Measurements from ENCODE around the gene FAN1.

FAN1 gene

GRCh38 chr15:30872341-30872748, 31.4 kb upstream of the FAN1 start:
- no peak overlapping the region for H2AFZ ChIP-seq (ENCODE audit: low read depth, low read length)
- H3K4ac ChIP-seq (ENCODE audit: low read depth in 1 of 2, low read length in 2 of 2) = no peak overlapping the region
- H4K8ac ChIP-seq (ENCODE audit: low read length) = no peak overlapping the region
- DNase-seq = peak; percentile 5
- H3K4me1 ChIP-seq (ENCODE audit: control insufficient read depth, insufficient read depth, low read depth, low read length) = no peaks in the 10 kb centered on the region
- H3K18ac ChIP-seq (ENCODE audit: low read depth in 1 of 2, low read length in 2 of 2) = no peak overlapping the region
- no peak overlapping the region for H3K4me3 ChIP-seq (ENCODE audit: insufficient read depth in 1 of 2, low read depth in 1 of 2, low read length in 2 of 2)
- no peak overlapping the region for H2BK5ac ChIP-seq (ENCODE audit: low read depth, low read length, poor library complexity, severe bottlenecking)
- H3K9ac ChIP-seq (ENCODE audit: low read length) = no peak overlapping the region
- H2BK120ac ChIP-seq (ENCODE audit: low read depth, low read length) = no peak overlapping the region
- no peaks in the 10 kb centered on the region for H3K36me3 ChIP-seq (ENCODE audit: control insufficient read depth in 1 of 2, insufficient read depth in 2 of 2, low read depth in 1 of 2, low read length in 2 of 2)
- H3K9me3 ChIP-seq (ENCODE audit: control insufficient read depth, low read length) = no peaks in the 10 kb centered on the region
- H2BK12ac ChIP-seq (ENCODE audit: low read length in 2 of 2) = no peak overlapping the region
- 100% methylated on average over 1 of the region's 1 CpG for WGBS
- no peak overlapping the region for H3K27ac ChIP-seq (ENCODE audit: low read length, poor library complexity, severe bottlenecking)
- H3K14ac ChIP-seq (ENCODE audit: low read length in 2 of 2) = no peak overlapping the region
- H2AK5ac ChIP-seq (ENCODE audit: low read length, severe bottlenecking) = no peak overlapping the region
- no peak overlapping the region for H4K91ac ChIP-seq (ENCODE audit: low read length)
- H3K23ac ChIP-seq (ENCODE audit: low read length in 2 of 2) = no peak overlapping the region
- no peaks in the 10 kb centered on the region for H3K79me1 ChIP-seq (replicated peaks; ENCODE audit: low read length, poor library complexity, severe bottlenecking)
- no peak overlapping the region for H2BK15ac ChIP-seq (ENCODE audit: low read depth, poor library complexity, severe bottlenecking)
- H3K27me3 ChIP-seq (ENCODE audit: control insufficient read depth in 1 of 2, insufficient read depth in 1 of 2, low read length in 2 of 2) = peaks cover 0 to 2% of the 10 kb centered on the region in 2 experiments
- no peak overlapping the region for H3K4me2 ChIP-seq (ENCODE audit: low read length, poor library complexity, severe bottlenecking)

GRCh38 chr15:30877070-30877469, 26.6 kb upstream of the FAN1 start:
- H3K27ac ChIP-seq (ENCODE audit: low read length, poor library complexity, severe bottlenecking) = no peak overlapping the region
- no peaks in the 10 kb centered on the region for H3K79me1 ChIP-seq (replicated peaks; ENCODE audit: low read length, poor library complexity, severe bottlenecking)
- H3K9me3 ChIP-seq (ENCODE audit: control insufficient read depth, low read length) = no peaks in the 10 kb centered on the region
- no peak overlapping the region for H2AK5ac ChIP-seq (ENCODE audit: low read length, severe bottlenecking)
- no peak overlapping the region for H3K9ac ChIP-seq (ENCODE audit: low read length)
- H3K4ac ChIP-seq (ENCODE audit: low read depth in 1 of 2, low read length in 2 of 2) = no peak overlapping the region
- no peak overlapping the region for H3K18ac ChIP-seq (ENCODE audit: low read depth in 1 of 2, low read length in 2 of 2)
- H4K91ac ChIP-seq (ENCODE audit: low read length) = no peak overlapping the region
- H3K23ac ChIP-seq (ENCODE audit: low read length in 2 of 2) = no peak overlapping the region
- H3K36me3 ChIP-seq (ENCODE audit: control insufficient read depth in 1 of 2, insufficient read depth in 2 of 2, low read depth in 1 of 2, low read length in 2 of 2) = no peaks in the 10 kb centered on the region
- no peak overlapping the region for H2BK120ac ChIP-seq (ENCODE audit: low read depth, low read length)
- no peak overlapping the region for H3K4me3 ChIP-seq (ENCODE audit: insufficient read depth in 1 of 2, low read depth in 1 of 2, low read length in 2 of 2)
- H3K14ac ChIP-seq (ENCODE audit: low read length in 2 of 2) = no peak overlapping the region
- no peak overlapping the region for H3K4me2 ChIP-seq (ENCODE audit: low read length, poor library complexity, severe bottlenecking)
- DNase-seq = no peak
- peaks cover 3 to 7% of the 10 kb centered on the region in 2 experiments for H3K27me3 ChIP-seq (ENCODE audit: control insufficient read depth in 1 of 2, insufficient read depth in 1 of 2, low read length in 2 of 2)
- H3K4me1 ChIP-seq (ENCODE audit: control insufficient read depth, insufficient read depth, low read depth, low read length) = no peaks in the 10 kb centered on the region
- H2AFZ ChIP-seq (ENCODE audit: low read depth, low read length) = no peak overlapping the region
- H2BK5ac ChIP-seq (ENCODE audit: low read depth, low read length, poor library complexity, severe bottlenecking) = no peak overlapping the region
- H4K8ac ChIP-seq (ENCODE audit: low read length) = no peak overlapping the region
- H2BK12ac ChIP-seq (ENCODE audit: low read length in 2 of 2) = no peak overlapping the region
- no peak overlapping the region for H2BK15ac ChIP-seq (ENCODE audit: low read depth, poor library complexity, severe bottlenecking)

- Histone ChIP-seq H3K27me3 (ENCODE audit: control insufficient read depth in 1 of 2, insufficient read depth in 1 of 2, low read length in 2 of 2) (peaks cover 3 to 7% of the 10 kb centered on the region in 2 experiments), H2BK5ac (ENCODE audit: low read depth, low read length, poor library complexity, severe bottlenecking) (no peak overlapping the region), H3K4ac (ENCODE audit: low read depth in 1 of 2, low read length in 2 of 2) (no peak overlapping the region), H4K91ac (ENCODE audit: low read length) (no peak overlapping the region), H2BK120ac (ENCODE audit: low read depth, low read length) (no peak overlapping the region), H3K79me1 (replicated peaks; ENCODE audit: low read length, poor library complexity, severe bottlenecking) (no peaks in the 10 kb centered on the region), H2AFZ (ENCODE audit: low read depth, low read length) (no peak overlapping the region), H3K18ac (ENCODE audit: low read depth in 1 of 2, low read length in 2 of 2) (no peak overlapping the region), H3K36me3 (ENCODE audit: control insufficient read depth in 1 of 2, insufficient read depth in 2 of 2, low read depth in 1 of 2, low read length in 2 of 2) (no peaks in the 10 kb centered on the region), H3K9ac (ENCODE audit: low read length) (no peak overlapping the region), H3K4me1 (ENCODE audit: control insufficient read depth, insufficient read depth, low read depth, low read length) (no peaks in the 10 kb centered on the region), H3K9me3 (ENCODE audit: control insufficient read depth, low read length) (no peaks in the 10 kb centered on the region), H2BK12ac (ENCODE audit: low read length in 2 of 2) (no peak overlapping the region), H3K4me3 (ENCODE audit: insufficient read depth in 1 of 2, low read depth in 1 of 2, low read length in 2 of 2) (no peak overlapping the region), H2AK5ac (ENCODE audit: low read length, severe bottlenecking) (no peak overlapping the region), H3K14ac (ENCODE audit: low read length in 2 of 2) (no peak overlapping the region), H3K23ac (ENCODE audit: low read length in 2 of 2) (no peak overlapping the region), H3K27ac (ENCODE audit: low read length, poor library complexity, severe bottlenecking) (no peak overlapping the region), H2BK15ac (ENCODE audit: low read depth, poor library complexity, severe bottlenecking) (no peak overlapping the region), H4K8ac (ENCODE audit: low read length) (no peak overlapping the region), H3K4me2 (ENCODE audit: low read length, poor library complexity, severe bottlenecking) (no peak overlapping the region)
- DNase-seq = no peak
- no CpG with 5 or more reads among the region's 1 CpG for WGBS
Observed at GRCh38 chr15:30878515-30878914, 25.2 kb upstream of the FAN1 start.

- Histone ChIP-seq H2AK5ac (ENCODE audit: low read length, severe bottlenecking) (no peak overlapping the region), H3K4me2 (ENCODE audit: low read length, poor library complexity, severe bottlenecking) (no peak overlapping the region), H3K36me3 (ENCODE audit: control insufficient read depth in 1 of 2, insufficient read depth in 2 of 2, low read depth in 1 of 2, low read length in 2 of 2) (no peaks in the 10 kb centered on the region), H3K23ac (ENCODE audit: low read length in 2 of 2) (no peak overlapping the region), H2BK5ac (ENCODE audit: low read depth, low read length, poor library complexity, severe bottlenecking) (no peak overlapping the region), H3K18ac (ENCODE audit: low read depth in 1 of 2, low read length in 2 of 2) (no peak overlapping the region), H3K9ac (ENCODE audit: low read length) (no peak overlapping the region), H2AFZ (ENCODE audit: low read depth, low read length) (no peak overlapping the region), H4K91ac (ENCODE audit: low read length) (no peak overlapping the region), H3K27me3 (ENCODE audit: control insufficient read depth in 1 of 2, insufficient read depth in 1 of 2, low read length in 2 of 2) (no peaks in the 10 kb centered on the region), H2BK120ac (ENCODE audit: low read depth, low read length) (no peak overlapping the region), H3K14ac (ENCODE audit: low read length in 2 of 2) (no peak overlapping the region), H3K4ac (ENCODE audit: low read depth in 1 of 2, low read length in 2 of 2) (no peak overlapping the region), H3K9me3 (ENCODE audit: control insufficient read depth, low read length) (no peaks in the 10 kb centered on the region), H3K4me3 (ENCODE audit: insufficient read depth in 1 of 2, low read depth in 1 of 2, low read length in 2 of 2) (no peak overlapping the region), H2BK15ac (ENCODE audit: low read depth, poor library complexity, severe bottlenecking) (no peak overlapping the region), H2BK12ac (ENCODE audit: low read length in 2 of 2) (no peak overlapping the region), H3K27ac (ENCODE audit: low read length, poor library complexity, severe bottlenecking) (no peak overlapping the region), H4K8ac (ENCODE audit: low read length) (no peak overlapping the region), H3K79me1 (replicated peaks; ENCODE audit: low read length, poor library complexity, severe bottlenecking) (no peaks in the 10 kb centered on the region), H3K4me1 (ENCODE audit: control insufficient read depth, insufficient read depth, low read depth, low read length) (no peaks in the 10 kb centered on the region)
- no peak for DNase-seq
- 85% methylated on average over 22 of the region's 22 CpGs for WGBS
Observed at GRCh38 chr15:30882849-30883433, 20.8 kb upstream of the FAN1 start.

Data from mesenchymal stem cell (in vitro differentiated cells and primary cell).